H1 (cell line): Measurements from ENCODE around the gene HMGCS2.

ENCODE experiments used
- GABPA ChIP-seq: IDR thresholded peaks from 2 replicates; pipeline ENCODE4 v1.6.1; 2011; ENCODE audit warnings: mild to moderate bottlenecking, low read length, moderate library complexity, borderline replicate concordance; ENCODE audit not compliant: insufficient read depth
- RAD21 ChIP-seq, 2 experiments: IDR thresholded peaks in 1 of 2; conservative IDR thresholded peaks in 1 of 2; 2 replicates each; pipeline ENCODE4 v1.6.1; 2011; ENCODE audit warnings: low read depth in 2 of 2, low read length in 2 of 2, improper control_type of control experiment in 1 of 2, inconsistent platforms in 1 of 2, mild to moderate bottlenecking in 1 of 2, moderate library complexity in 1 of 2

GRCh38 chr1:119783354-119784185 is 14.9 kb upstream of the HMGCS2 start:
- no peak for TF ChIP-seq GABPA
- TF ChIP-seq RAD21 (IDR thresholded peaks at IDR 0.05 in 1 of 2, conservative IDR thresholded peaks at IDR 0.05 in 1 of 2; ENCODE audit: low read depth in 2 of 2, low read length in 2 of 2) = no peak
